Tibial artery (tissue), 4 donors: Measurements from ENCODE around the gene CD59.
"Not testable (repeated sequence)": the region's sequence is repeated elsewhere in the genome, so short reads cannot be mapped to it uniquely, and the experiment has no call there.

Source experiments
- DNase-seq, 2 donors: peaks; one replicate each; pipeline ENCODE4 v3.0.0-alpha.2; 2019
- H3K27ac ChIP-seq, 2 donors: fragments of 200-600 bp; sonication (generic) in 1 of 2; 1 replicate in 1 of 2; 2 replicates in 1 of 2; pipeline ENCODE4 v1.5.1; 2018 to 2019; ENCODE audit warnings: mild to moderate bottlenecking in 1 of 2
- H3K27me3 ChIP-seq, 2 donors: fragments of 200-600 bp; sonication (generic) in 1 of 2; one replicate each; pipeline versions ENCODE4 v1.5.1 to v1.6.0; 2016 to 2019
- H3K36me3 ChIP-seq, 3 donors: fragments of 200-600 bp; sonication (generic) in 2 of 3; one replicate each; pipeline ENCODE4 v1.5.1; 2016 to 2019; ENCODE audit warnings: mild to moderate bottlenecking in 2 of 3
- H3K4me1 ChIP-seq, 4 donors: fragments of 200-600 bp; sonication (generic) in 2 of 4; 1 replicate in 3 of 4; 2 replicates in 1 of 4; pipeline ENCODE4 v1.5.1; 2016 to 2019
- H3K4me3 ChIP-seq, 2 donors: fragments of 200-600 bp; sonication (generic) in 1 of 2; 1 replicate in 1 of 2; 2 replicates in 1 of 2; pipeline ENCODE4 v1.5.1; 2018 to 2019; ENCODE audit warnings: mild to moderate bottlenecking in 2 of 2
- H3K9me3 ChIP-seq, 3 donors: fragments of 200-600 bp; sonication (generic) in 1 of 3; one replicate each; pipeline ENCODE4 v1.5.1; 2016 to 2019
- intact Hi-C: fragments of 100-400 bp; cut with DNase I; formaldehyde crosslinking; loops from one replicate; pipeline ENCODE4 v1.15.0; 2023; ENCODE audit warnings: low total_unique reads
- TF ChIP-seq, protein P1 (sequence below), 2 experiments: fragments of 200-600 bp in 1 of 2; fragments of 450-650 bp in 1 of 2; IDR thresholded peaks; one replicate each; pipeline ENCODE4 v1.5.1; 2017 to 2019; ENCODE audit warnings: antibody characterized with exemption in 2 of 2, mild to moderate bottlenecking in 1 of 2, moderate library complexity in 1 of 2

The CD59 gene

DNA sequence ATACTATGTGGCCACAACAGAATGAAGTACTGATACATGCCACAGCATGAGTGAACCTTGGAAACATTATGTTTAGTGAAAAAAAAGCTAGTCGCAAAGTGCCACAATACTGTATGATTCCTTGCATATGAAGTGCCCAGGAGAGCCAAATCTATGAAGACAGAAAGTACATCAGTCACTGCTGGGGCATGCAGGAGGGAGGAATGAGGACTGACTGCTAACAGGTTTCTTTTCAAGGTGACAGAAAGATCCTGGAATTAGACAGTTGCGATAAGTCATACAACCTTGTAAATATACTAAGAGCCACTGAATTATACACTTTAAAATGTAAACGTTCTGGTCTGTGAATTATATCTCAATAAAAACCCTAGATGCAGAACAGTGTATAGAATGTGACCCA is 23.8 kb downstream of the CD59 start:
- H3K36me3 ChIP-seq, result peaks cover 77 to 81% (median 81%) of the 10 kb centered on the region in 3 donors

DNA sequence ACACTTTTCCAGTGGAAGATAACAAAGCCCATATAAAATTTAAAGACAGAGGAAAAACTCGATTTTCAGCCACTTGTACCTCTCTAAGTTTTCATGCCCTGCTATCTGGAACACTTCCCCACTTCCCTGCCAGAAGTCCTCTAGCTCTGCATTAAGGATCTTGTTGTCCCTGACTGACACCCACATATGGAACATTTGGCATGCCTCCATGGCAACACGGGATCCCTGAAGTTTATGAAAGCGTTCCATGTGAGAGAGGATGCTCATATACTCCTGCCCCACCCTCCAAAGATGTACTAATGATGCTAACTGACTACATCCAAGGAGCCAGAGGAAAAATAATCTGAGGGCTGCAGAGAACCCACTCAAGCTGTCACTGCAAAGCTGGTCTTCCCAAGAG is 26.8 kb downstream of the CD59 start:
- intact Hi-C loops, result no loop called here
- Histone ChIP-seq H3K27me3 (no peaks in the 10 kb centered on the region), H3K4me1 (peaks cover 0 to 17% (median 0%) of the 10 kb centered on the region in 4 donors), H3K36me3 (peaks cover 48 to 72% (median 58%) of the 10 kb centered on the region in 3 donors), H3K9me3 (no peaks in the 10 kb centered on the region), H3K4me3 (no peak overlapping the region), H3K27ac (no peak overlapping the region)
- no peak for DNase-seq
- TF ChIP-seq, protein P1, sequence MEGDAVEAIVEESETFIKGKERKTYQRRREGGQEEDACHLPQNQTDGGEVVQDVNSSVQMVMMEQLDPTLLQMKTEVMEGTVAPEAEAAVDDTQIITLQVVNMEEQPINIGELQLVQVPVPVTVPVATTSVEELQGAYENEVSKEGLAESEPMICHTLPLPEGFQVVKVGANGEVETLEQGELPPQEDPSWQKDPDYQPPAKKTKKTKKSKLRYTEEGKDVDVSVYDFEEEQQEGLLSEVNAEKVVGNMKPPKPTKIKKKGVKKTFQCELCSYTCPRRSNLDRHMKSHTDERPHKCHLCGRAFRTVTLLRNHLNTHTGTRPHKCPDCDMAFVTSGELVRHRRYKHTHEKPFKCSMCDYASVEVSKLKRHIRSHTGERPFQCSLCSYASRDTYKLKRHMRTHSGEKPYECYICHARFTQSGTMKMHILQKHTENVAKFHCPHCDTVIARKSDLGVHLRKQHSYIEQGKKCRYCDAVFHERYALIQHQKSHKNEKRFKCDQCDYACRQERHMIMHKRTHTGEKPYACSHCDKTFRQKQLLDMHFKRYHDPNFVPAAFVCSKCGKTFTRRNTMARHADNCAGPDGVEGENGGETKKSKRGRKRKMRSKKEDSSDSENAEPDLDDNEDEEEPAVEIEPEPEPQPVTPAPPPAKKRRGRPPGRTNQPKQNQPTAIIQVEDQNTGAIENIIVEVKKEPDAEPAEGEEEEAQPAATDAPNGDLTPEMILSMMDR (IDR thresholded peaks at IDR 0.05), result no peak

More for the DNA sequence above, 23.8 kb downstream of the CD59 start:
- TF ChIP-seq, protein P1 (IDR thresholded peaks at IDR 0.05), result no peak
- intact Hi-C loops, result no loop called here
- Histone ChIP-seq H3K9me3 (no peaks in the 10 kb centered on the region), H3K4me3 (no peak overlapping the region), H3K27me3 (no peaks in the 10 kb centered on the region), H3K4me1 (peaks cover 0 to under 1% (median 0%) of the 10 kb centered on the region in 4 donors), H3K27ac (no peak overlapping the region)
- no peak for DNase-seq

DNA sequence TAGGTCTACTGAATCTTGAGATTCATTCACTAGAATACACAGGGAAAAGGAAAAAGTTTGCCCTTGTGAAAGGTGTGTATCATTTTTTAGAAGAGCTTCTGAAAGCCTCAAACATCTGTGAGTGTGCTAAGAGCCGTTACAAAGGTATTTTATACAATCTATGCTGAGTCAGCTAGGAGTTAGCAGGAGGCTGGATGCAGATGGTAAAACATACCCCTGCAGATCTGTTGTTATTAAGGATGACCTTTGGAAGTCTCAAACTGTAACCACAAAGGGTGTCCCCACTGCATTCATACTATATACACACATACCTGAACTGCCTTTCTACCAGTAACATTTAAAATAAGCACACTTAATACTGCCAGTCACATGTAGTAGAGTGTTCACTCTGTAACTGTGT is 27.2 kb downstream of the CD59 start:
- Histone ChIP-seq H3K36me3 (peaks cover 46 to 67% (median 54%) of the 10 kb centered on the region in 3 donors), H3K27me3 (no peaks in the 10 kb centered on the region), H3K9me3 (no peaks in the 10 kb centered on the region), H3K4me1 (peaks cover 0 to 19% (median 1%) of the 10 kb centered on the region in 4 donors), H3K4me3 (no peak overlapping the region), H3K27ac (no peak overlapping the region)
- intact Hi-C loops, result no loop called here
- TF ChIP-seq, protein P1 (IDR thresholded peaks at IDR 0.05), result no peak
- DNase-seq, result no peak

DNA sequence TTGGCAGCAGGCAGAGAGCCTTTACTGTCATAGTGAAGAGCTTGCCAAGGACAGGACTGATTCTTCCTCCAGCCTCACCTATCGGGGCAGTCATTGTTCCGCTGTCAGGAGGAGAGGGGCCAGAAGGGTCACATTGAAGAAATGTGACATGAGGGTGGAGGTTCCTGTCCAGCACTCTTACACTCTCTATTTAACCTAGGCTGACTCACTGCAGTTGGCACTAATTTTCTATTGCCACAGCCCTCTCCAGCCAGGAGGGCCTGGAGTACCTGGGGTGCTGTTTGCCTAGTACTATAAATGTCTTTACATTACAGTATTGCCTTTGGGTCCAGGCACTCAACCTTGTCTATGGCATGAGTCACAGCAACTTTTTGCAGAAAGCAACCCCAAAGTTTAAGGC is 28.4 kb downstream of the CD59 start:
- not testable (repeated sequence) for DNase-seq
- peaks cover 0 to 26% (median 3%) of the 10 kb centered on the region in 4 donors for H3K4me1 ChIP-seq
- peaks cover 37 to 56% (median 44%) of the 10 kb centered on the region in 3 donors for H3K36me3 ChIP-seq

DNA sequence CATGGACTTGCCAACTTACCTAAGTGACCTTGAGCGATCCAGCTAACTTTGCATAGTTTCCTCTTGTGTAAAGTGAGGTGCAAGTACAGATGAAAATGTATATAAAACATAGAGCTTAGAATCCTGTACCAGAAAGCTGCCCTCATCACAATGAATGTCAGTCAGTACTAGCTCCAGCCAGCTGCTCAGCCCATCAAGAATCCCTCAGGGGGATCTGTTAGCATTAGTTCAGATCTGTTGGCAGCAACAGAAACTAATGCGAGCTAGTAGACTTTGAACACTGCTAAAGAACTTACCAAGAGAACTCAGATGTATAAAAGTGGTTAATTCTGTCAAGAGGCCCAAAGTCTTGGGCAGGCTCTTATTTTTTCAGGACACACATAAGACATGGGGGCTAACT is 29.3 kb downstream of the CD59 start:
- intact Hi-C loops, result no loop called here
- Histone ChIP-seq H3K4me1 (peaks cover 0 to 33% (median 5%) of the 10 kb centered on the region in 4 donors), H3K27ac (peak overlapping the region in 1 of 2 donors; percentile 21), H3K4me3 (no peak overlapping the region), H3K27me3 (no peaks in the 10 kb centered on the region), H3K9me3 (no peaks in the 10 kb centered on the region), H3K36me3 (peaks cover 36 to 56% (median 37%) of the 10 kb centered on the region in 3 donors)
- DNase-seq, result no peak
- TF ChIP-seq, protein P1 (IDR thresholded peaks at IDR 0.05), result no peak

More for the DNA sequence above, 28.4 kb downstream of the CD59 start:
- H3K4me3 ChIP-seq, H3K9me3 ChIP-seq, intact Hi-C loops, H3K27ac ChIP-seq, H3K27me3 ChIP-seq: not testable (repeated sequence)

DNA sequence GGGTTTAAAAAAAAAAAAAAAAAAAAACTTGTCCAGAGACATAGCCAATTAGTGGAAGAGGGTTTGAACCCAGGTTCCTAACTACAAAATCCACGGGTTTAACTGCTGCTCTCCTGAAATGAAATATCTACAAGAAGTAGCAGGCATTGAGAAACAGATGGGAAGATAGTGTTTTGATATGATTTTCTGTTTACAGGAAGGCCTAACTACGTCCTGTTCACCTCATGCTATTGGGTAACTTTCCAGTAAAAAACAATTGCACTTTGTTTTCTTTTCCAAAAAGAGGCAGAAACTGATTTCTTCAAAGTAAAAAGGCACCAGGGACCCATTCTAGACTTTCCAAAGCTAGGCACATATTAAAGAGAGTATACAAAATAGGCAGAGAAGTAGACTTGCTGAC is 29.7 kb downstream of the CD59 start:
- Histone ChIP-seq H3K4me3 (no peak overlapping the region), H3K4me1 (peaks cover 0 to 37% (median 10%) of the 10 kb centered on the region in 4 donors), H3K27me3 (no peaks in the 10 kb centered on the region), H3K36me3 (peaks cover 32 to 54% (median 37%) of the 10 kb centered on the region in 3 donors), H3K27ac (no peak overlapping the region), H3K9me3 (no peaks in the 10 kb centered on the region)
- DNase-seq, result no peak
- intact Hi-C loops, result no loop called here
- TF ChIP-seq, protein P1 (IDR thresholded peaks at IDR 0.05), result no peak
